Neural cell (in vitro differentiated cells): Measurements from ENCODE around the gene NSMF. TPM values are rescaled to one million over a fixed set of nuclear protein-coding genes. Genes with fewer than 3 reads are reported as not detected.

Source experiments
- H2AFZ ChIP-seq: fragments of 200-600, 300-800 bp; sonication (generic), shearing (Covaris generic); 2 replicates; pipeline ENCODE4 v1.6.0; 2014; ENCODE audit warnings: low read depth, mild to moderate bottlenecking, antibody characterized with exemption, low read length, moderate library complexity
- H3F3A ChIP-seq: fragments of 200-600 bp; shearing (Covaris generic); 2 replicates; pipeline ENCODE4 v1.6.1; 2016; ENCODE audit warnings: mild to moderate bottlenecking, moderate library complexity, mixed read lengths, antibody characterized with exemption, low read length; ENCODE audit not compliant: insufficient read depth, poor library complexity, severe bottlenecking
- H3K27ac ChIP-seq: fragments of 200-600, 300-800 bp; sonication (generic), shearing (Covaris generic); 2 replicates; pipeline ENCODE4 v1.5.1; 2014; ENCODE audit warnings: mild to moderate bottlenecking, low read length, moderate library complexity
- H3K27me3 ChIP-seq: fragments of 300-800, 200-600 bp; sonication (generic), shearing (Covaris generic); 2 replicates; pipeline ENCODE4 v1.6.0; 2014; ENCODE audit warnings: mild to moderate bottlenecking, low read depth, low read length, moderate library complexity; ENCODE audit not compliant: insufficient read depth
- H3K36me3 ChIP-seq: fragments of 300-800, 200-600 bp; sonication (generic), shearing (Covaris generic); 2 replicates; pipeline ENCODE4 v1.5.1; 2014; ENCODE audit warnings: mild to moderate bottlenecking, antibody characterized with exemption, low read length, moderate library complexity; ENCODE audit not compliant: insufficient read depth
- H3K4me2 ChIP-seq: fragments of 300-800, 200-600 bp; sonication (generic), shearing (Covaris generic); 2 replicates; pipeline ENCODE4 v1.6.0; 2014; ENCODE audit warnings: mild to moderate bottlenecking, low read length
- H3K4me3 ChIP-seq: fragments of 300-800, 200-600 bp; sonication (generic), shearing (Covaris generic); 2 replicates; pipeline ENCODE4 v1.5.1; 2014; ENCODE audit warnings: mild to moderate bottlenecking, low read length, moderate library complexity
- H3K79me2 ChIP-seq: fragments of 200-600 bp; shearing (Covaris generic); replicated peaks from 2 replicates; pipeline ENCODE4 v1.6.0; 2014; ENCODE audit warnings: mild to moderate bottlenecking, low read length, moderate library complexity; ENCODE audit not compliant: insufficient read depth
- H3K9ac ChIP-seq: fragments of 300-800, 200-600 bp; sonication (generic), shearing (Covaris generic); 2 replicates; pipeline ENCODE4 v1.6.1; 2016; ENCODE audit warnings: mild to moderate bottlenecking, low read length, mixed read lengths
- H3K9me2 ChIP-seq: fragments of 200-600 bp; shearing (Covaris generic); 2 replicates; pipeline ENCODE4 v1.6.1; 2016; ENCODE audit warnings: mild to moderate bottlenecking, low read length, mixed read lengths; ENCODE audit not compliant: insufficient read depth
- H3K9me3 ChIP-seq: fragments of 200-600, 300-800 bp; sonication (generic), shearing (Covaris generic); 2 replicates; pipeline ENCODE4 v1.6.1; 2016; ENCODE audit warnings: mild to moderate bottlenecking, mixed run types, low read length, moderate library complexity, mixed read lengths
- H4K20me1 ChIP-seq: fragments of 200-600 bp; shearing (Covaris generic); 2 replicates; pipeline ENCODE4 v1.6.1; 2016; ENCODE audit warnings: mild to moderate bottlenecking, mixed run types; ENCODE audit not compliant: insufficient read depth
- CTCF ChIP-seq: fragments of 450-650 bp; IDR thresholded peaks from 2 replicates; pipeline ENCODE4 v1.5.1; 2014; ENCODE audit warnings: antibody characterized with exemption, mild to moderate bottlenecking, moderate library complexity; ENCODE audit not compliant: poor library complexity, severe bottlenecking
- EP300 ChIP-seq: fragments of 450-650 bp; conservative IDR thresholded peaks from 2 replicates; pipeline ENCODE4 v1.6.1; 2014; ENCODE audit warnings: antibody characterized with exemption, mild to moderate bottlenecking, moderate library complexity; ENCODE audit not compliant: poor library complexity, severe bottlenecking
- EZH2 ChIP-seq: fragments of 200-600, 300-800 bp; shearing (Covaris generic), sonication (generic); IDR thresholded peaks from 2 replicates; pipeline ENCODE4 v1.6.1; 2014; ENCODE audit warnings: antibody characterized with exemption, low read length, borderline replicate concordance, mild to moderate bottlenecking; ENCODE audit not compliant: insufficient read depth, poor library complexity, severe bottlenecking
- MXI1 ChIP-seq: fragments of 450-650 bp; conservative IDR thresholded peaks from 2 replicates; pipeline ENCODE4 v1.6.1; 2014; ENCODE audit warnings: antibody characterized with exemption, mild to moderate bottlenecking; ENCODE audit not compliant: poor library complexity, severe bottlenecking
- POLR2AphosphoS5 ChIP-seq: IDR thresholded peaks from 2 replicates; pipeline ENCODE4 v1.6.1; 2012
- RAD21 ChIP-seq: fragments of 450-650 bp; conservative IDR thresholded peaks from 2 replicates; pipeline ENCODE4 v1.6.1; 2014; ENCODE audit warnings: antibody characterized with exemption, mild to moderate bottlenecking, moderate library complexity
- REST ChIP-seq: IDR thresholded peaks from 2 replicates; pipeline ENCODE4 v1.6.1; 2012; ENCODE audit warnings: borderline replicate concordance
- SMC3 ChIP-seq: fragments of 450-650 bp; conservative IDR thresholded peaks from 2 replicates; pipeline ENCODE4 v1.6.1; 2014; ENCODE audit warnings: antibody characterized with exemption, mild to moderate bottlenecking, moderate library complexity; ENCODE audit not compliant: poor library complexity
- TAF1 ChIP-seq: IDR thresholded peaks from 2 replicates; pipeline ENCODE4 v1.6.1; 2012; ENCODE audit warnings: low read depth
- polyA plus RNA-seq: library from polyadenylated mRNA; depleted of rRNA; stranded (reverse); fragments of >200 nt; gene quantifications from 2 replicates; pipeline ENCODE4 v1.2.3, GENCODE V29; 2014

Gene NSMF
- polyA plus RNA-seq, 1 donor from 2014 or later = 51.2 TPM

GRCh38 chr9:137412431-137412830 lies 46.7 kb downstream of the NSMF start:
- Histone ChIP-seq H3K9ac (no peak overlapping the region), H3K4me3 (no peak overlapping the region), H3K27ac (no peak overlapping the region), H3K79me2 (no peaks in the 10 kb centered on the region), H4K20me1 (no peaks in the 10 kb centered on the region), H3K4me2 (no peak overlapping the region), H3K9me3 (no peaks in the 10 kb centered on the region), H3F3A (no peaks in the 10 kb centered on the region), H3K36me3 (no peaks in the 10 kb centered on the region), H3K27me3 (no peaks in the 10 kb centered on the region), H3K9me2 (no peaks in the 10 kb centered on the region), H2AFZ (no peak overlapping the region)
- no peak for TF ChIP-seq TAF1

GRCh38 chr9:137411645-137412380 lies 47.3 kb downstream of the NSMF start:
- no peaks in the 10 kb centered on the region for H3K36me3 ChIP-seq
- H2AFZ ChIP-seq = no peak overlapping the region
- H3K4me3 ChIP-seq = no peak overlapping the region
- H3K4me2 ChIP-seq = no peak overlapping the region
- H3K9me2 ChIP-seq = no peaks in the 10 kb centered on the region
- TF ChIP-seq MXI1 (no peak), RAD21 (no peak), TAF1 (no peak), CTCF (no peak), POLR2AphosphoS5 (no peak), EP300 (no peak), EZH2 (no peak), SMC3 (no peak), REST (no peak)
- no peak overlapping the region for H3K9ac ChIP-seq
- no peaks in the 10 kb centered on the region for H3F3A ChIP-seq
- H3K79me2 ChIP-seq = no peaks in the 10 kb centered on the region
- H3K27me3 ChIP-seq = no peaks in the 10 kb centered on the region
- H3K9me3 ChIP-seq = no peaks in the 10 kb centered on the region
- H4K20me1 ChIP-seq = no peaks in the 10 kb centered on the region
- H3K27ac ChIP-seq = no peak overlapping the region
